ENCODE measurements around the gene EHBP1.

DNA sequence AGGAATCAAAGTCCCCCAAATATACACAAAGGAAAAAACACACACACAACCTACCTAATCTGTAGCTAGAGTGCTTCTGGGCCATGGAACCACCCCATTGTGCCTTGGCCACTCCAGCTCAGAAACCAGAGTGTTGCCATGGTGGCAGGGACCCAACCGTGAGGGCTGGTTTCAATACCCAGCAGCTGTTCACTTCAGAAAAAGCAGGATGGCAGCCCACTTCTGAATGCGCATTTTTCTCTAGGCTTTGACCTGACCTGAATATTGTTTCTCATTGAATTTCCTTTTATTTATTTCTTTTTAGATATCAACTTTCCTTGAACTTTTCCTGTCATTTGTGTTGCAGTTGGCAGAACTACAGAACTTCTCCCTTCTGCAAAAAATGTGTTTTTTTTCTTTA is 43.0 kb upstream of the EHBP1 start:
- TF ChIP-seq, protein P1, sequence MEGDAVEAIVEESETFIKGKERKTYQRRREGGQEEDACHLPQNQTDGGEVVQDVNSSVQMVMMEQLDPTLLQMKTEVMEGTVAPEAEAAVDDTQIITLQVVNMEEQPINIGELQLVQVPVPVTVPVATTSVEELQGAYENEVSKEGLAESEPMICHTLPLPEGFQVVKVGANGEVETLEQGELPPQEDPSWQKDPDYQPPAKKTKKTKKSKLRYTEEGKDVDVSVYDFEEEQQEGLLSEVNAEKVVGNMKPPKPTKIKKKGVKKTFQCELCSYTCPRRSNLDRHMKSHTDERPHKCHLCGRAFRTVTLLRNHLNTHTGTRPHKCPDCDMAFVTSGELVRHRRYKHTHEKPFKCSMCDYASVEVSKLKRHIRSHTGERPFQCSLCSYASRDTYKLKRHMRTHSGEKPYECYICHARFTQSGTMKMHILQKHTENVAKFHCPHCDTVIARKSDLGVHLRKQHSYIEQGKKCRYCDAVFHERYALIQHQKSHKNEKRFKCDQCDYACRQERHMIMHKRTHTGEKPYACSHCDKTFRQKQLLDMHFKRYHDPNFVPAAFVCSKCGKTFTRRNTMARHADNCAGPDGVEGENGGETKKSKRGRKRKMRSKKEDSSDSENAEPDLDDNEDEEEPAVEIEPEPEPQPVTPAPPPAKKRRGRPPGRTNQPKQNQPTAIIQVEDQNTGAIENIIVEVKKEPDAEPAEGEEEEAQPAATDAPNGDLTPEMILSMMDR (IDR thresholded peaks at IDR 0.05; ENCODE audit: extremely low read depth in 1 of 2, insufficient read depth in 1 of 2, low read depth in 1 of 2, low read length in 2 of 2), result no peak
- TF ChIP-seq POLR2A (IDR thresholded peaks at IDR 0.05; ENCODE audit: low read depth, low read length), result no peak
- TF ChIP-seq EZH2 (IDR thresholded peaks at IDR 0.05; ENCODE audit: borderline replicate concordance, low read depth, low read length, severe bottlenecking), result no peak
- TF ChIP-seq, protein P2, sequence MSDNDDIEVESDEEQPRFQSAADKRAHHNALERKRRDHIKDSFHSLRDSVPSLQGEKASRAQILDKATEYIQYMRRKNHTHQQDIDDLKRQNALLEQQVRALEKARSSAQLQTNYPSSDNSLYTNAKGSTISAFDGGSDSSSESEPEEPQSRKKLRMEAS (IDR thresholded peaks at IDR 0.05; ENCODE audit: insufficient read depth, insufficient read length), result no peak
- no peak for TF ChIP-seq POLR2AphosphoS5 (IDR thresholded peaks at IDR 0.05; ENCODE audit: insufficient read depth, low read depth, low read length)
